ENCODE results near the gene CCNB1. TPM values are rescaled to one million over a fixed set of nuclear protein-coding genes. Genes with fewer than 3 reads are reported as not detected.
"Not testable (repeated sequence)": the region's sequence is repeated elsewhere in the genome, so short reads cannot be mapped to it uniquely, and the experiment has no call there.

The CCNB1 gene
- total RNA-seq, 2 experiments from 2014 or later: 1.4 to 1.5 TPM

DNA sequence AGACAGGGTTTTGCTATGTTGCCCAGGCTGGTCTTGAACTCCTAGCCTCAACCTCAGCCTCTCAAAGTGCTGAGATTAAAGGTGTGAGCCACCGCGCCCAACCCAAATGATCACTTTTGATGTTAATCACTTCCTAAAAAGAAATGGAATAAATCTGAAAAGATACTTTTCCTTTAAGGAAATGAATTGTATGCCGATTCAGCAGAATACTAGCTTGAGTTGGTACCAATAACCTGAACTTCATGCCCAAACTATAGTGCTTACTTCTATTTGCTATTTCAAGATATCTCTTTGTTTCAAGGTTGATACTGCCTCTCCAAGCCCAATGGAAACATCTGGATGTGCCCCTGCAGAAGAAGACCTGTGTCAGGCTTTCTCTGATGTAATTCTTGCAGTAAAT, 4.0 kb downstream of the CCNB1 start:
- ChIA-PET CTCF (no interaction called here), POLR2A (no interaction called here)
- Histone ChIP-seq H3K36me3 (ENCODE audit: insufficient read depth, low read length) (peaks cover 6% of the 10 kb centered on the region), H3K27ac (ENCODE audit: low read depth in 1 of 2, low read length in 2 of 2) (no peak overlapping the region), H3K9me3 (ENCODE audit: control insufficient read depth in 1 of 2, insufficient read depth in 1 of 2, low read length in 2 of 2) (no peaks in the 10 kb centered on the region), H3K27me3 (ENCODE audit: control insufficient read depth in 1 of 2, insufficient read depth in 2 of 2, low read length in 2 of 2) (no peaks in the 10 kb centered on the region), H3K4me3 (ENCODE audit: low read length) (no peak overlapping the region), H3K4me1 (ENCODE audit: insufficient read depth, low read length) (peaks cover 16% of the 10 kb centered on the region)
- Mint-ChIP-seq H3K27ac (no peak overlapping the region), H3K9me3 (peaks cover 1% of the 10 kb centered on the region), H3K27me3 (no peaks in the 10 kb centered on the region), H3K4me3 (no peak overlapping the region), H3K36me3 (ENCODE audit: low read depth) (peaks cover 16% of the 10 kb centered on the region), H3K4me1 (ENCODE audit: low read depth) (peaks cover 23% of the 10 kb centered on the region)
- TF ChIP-seq, protein P1, sequence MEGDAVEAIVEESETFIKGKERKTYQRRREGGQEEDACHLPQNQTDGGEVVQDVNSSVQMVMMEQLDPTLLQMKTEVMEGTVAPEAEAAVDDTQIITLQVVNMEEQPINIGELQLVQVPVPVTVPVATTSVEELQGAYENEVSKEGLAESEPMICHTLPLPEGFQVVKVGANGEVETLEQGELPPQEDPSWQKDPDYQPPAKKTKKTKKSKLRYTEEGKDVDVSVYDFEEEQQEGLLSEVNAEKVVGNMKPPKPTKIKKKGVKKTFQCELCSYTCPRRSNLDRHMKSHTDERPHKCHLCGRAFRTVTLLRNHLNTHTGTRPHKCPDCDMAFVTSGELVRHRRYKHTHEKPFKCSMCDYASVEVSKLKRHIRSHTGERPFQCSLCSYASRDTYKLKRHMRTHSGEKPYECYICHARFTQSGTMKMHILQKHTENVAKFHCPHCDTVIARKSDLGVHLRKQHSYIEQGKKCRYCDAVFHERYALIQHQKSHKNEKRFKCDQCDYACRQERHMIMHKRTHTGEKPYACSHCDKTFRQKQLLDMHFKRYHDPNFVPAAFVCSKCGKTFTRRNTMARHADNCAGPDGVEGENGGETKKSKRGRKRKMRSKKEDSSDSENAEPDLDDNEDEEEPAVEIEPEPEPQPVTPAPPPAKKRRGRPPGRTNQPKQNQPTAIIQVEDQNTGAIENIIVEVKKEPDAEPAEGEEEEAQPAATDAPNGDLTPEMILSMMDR (IDR thresholded peaks at IDR 0.05): no peak
- ATAC-seq (ENCODE audit: poor library complexity) (no peak), DNase-seq (no peak)
- intact Hi-C loops (cut with DNase I, micrococcal nuclease): no loop called here

DNA sequence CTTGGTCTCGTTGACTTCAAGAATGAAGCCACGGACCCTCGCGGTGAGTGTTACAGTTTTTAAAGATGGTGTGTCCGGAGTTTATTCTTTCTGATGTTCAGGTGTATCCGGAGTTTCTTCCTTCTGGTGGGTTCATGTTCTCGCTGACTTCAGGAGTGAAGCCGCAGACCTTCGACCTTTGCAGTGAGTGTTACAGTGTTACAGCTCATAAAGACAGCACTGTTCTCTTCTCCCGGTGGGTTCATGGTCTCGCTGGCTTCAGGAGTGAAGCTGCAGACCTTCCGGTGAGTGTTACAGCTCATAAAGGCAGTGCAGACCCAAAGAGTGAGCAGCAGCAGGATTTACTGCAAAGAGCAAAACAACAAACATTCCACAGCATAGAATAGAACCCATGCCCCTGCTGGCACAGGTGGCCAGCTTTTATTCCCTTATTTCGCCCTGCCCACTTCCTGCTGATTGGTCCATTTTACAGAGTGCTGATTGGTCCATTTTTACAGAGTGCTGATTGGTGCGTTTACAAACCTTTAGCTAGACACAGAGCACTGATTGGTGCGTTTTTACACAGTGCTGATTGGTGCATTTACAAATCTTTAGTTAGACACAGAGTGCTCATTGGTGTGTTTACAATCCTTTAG, 14.8 kb downstream of the CCNB1 start:
- H3K9me3 ChIP-seq (ENCODE audit: control insufficient read depth in 1 of 2, insufficient read depth in 1 of 2, low read length in 2 of 2); DNase-seq; H3K4me3 Mint-ChIP-seq; H3K36me3 Mint-ChIP-seq (ENCODE audit: low read depth); CTCF ChIA-PET; H3K4me3 ChIP-seq (ENCODE audit: low read length); H3K4me1 ChIP-seq (ENCODE audit: insufficient read depth, low read length); POLR2A ChIA-PET; H3K36me3 ChIP-seq (ENCODE audit: insufficient read depth, low read length); H3K27ac Mint-ChIP-seq; H3K27me3 Mint-ChIP-seq; H3K9me3 Mint-ChIP-seq; H3K27me3 ChIP-seq (ENCODE audit: control insufficient read depth in 1 of 2, insufficient read depth in 2 of 2, low read length in 2 of 2); H3K4me1 Mint-ChIP-seq (ENCODE audit: low read depth); ATAC-seq (ENCODE audit: poor library complexity); H3K27ac ChIP-seq (ENCODE audit: low read depth in 1 of 2, low read length in 2 of 2): not testable (repeated sequence)
- intact Hi-C loops (cut with DNase I, micrococcal nuclease): loop anchor here in 1 of 2 experiments (10.0 kb wide), 1 partner anchor 153 kb away; the partner anchor contains the start of gene CCDC125

DNA sequence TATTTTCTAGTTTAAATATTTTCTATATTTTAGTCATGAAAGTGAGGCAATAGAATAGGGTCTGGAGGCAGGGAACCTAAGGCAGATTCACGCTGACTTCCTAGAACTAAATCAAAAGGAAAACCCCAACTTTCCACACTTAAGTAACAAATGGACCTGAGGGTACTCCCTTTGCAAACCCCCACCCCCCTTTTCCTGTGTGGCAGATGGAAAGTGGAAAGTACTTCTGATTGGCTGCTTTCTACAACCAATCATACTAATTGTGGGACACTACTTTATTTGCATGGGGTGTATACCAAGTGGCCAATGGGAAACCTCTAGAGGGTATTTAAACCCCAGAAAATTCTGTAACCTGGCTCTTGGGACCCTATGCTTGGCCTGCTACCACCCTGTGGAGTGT, 17.7 kb downstream of the CCNB1 start:
- Mint-ChIP-seq H3K27ac (no peak overlapping the region), H3K4me1 (ENCODE audit: low read depth) (peaks cover 10% of the 10 kb centered on the region), H3K36me3 (ENCODE audit: low read depth) (no peaks in the 10 kb centered on the region), H3K27me3 (no peaks in the 10 kb centered on the region), H3K4me3 (no peak overlapping the region), H3K9me3 (no peaks in the 10 kb centered on the region)
- Histone ChIP-seq H3K4me1 (ENCODE audit: insufficient read depth, low read length) (peaks cover 9% of the 10 kb centered on the region), H3K9me3 (ENCODE audit: control insufficient read depth in 1 of 2, insufficient read depth in 1 of 2, low read length in 2 of 2) (no peaks in the 10 kb centered on the region), H3K4me3 (ENCODE audit: low read length) (no peak overlapping the region), H3K27ac (ENCODE audit: low read depth in 1 of 2, low read length in 2 of 2) (no peak overlapping the region), H3K36me3 (ENCODE audit: insufficient read depth, low read length) (no peaks in the 10 kb centered on the region), H3K27me3 (ENCODE audit: control insufficient read depth in 1 of 2, insufficient read depth in 2 of 2, low read length in 2 of 2) (no peaks in the 10 kb centered on the region)
- ATAC-seq (ENCODE audit: poor library complexity) (no peak), DNase-seq (no peak)
- ChIA-PET POLR2A (no interaction called here), CTCF (no interaction called here)
- intact Hi-C loops (cut with DNase I, micrococcal nuclease): loop anchor here in 1 of 2 experiments (10.0 kb wide), 1 partner anchor 150 kb away; the partner anchor contains the start of gene CCDC125
- TF ChIP-seq, protein P1 (IDR thresholded peaks at IDR 0.05): no peak

- Histone ChIP-seq H3K9me3 (ENCODE audit: control insufficient read depth in 1 of 2, insufficient read depth in 1 of 2, low read length in 2 of 2) (no peaks in the 10 kb centered on the region), H3K27me3 (ENCODE audit: control insufficient read depth in 1 of 2, insufficient read depth in 2 of 2, low read length in 2 of 2) (no peaks in the 10 kb centered on the region), H3K4me1 (ENCODE audit: insufficient read depth, low read length) (peaks cover 17% of the 10 kb centered on the region), H3K4me3 (ENCODE audit: low read length) (no peak overlapping the region), H3K27ac (ENCODE audit: low read depth in 1 of 2, low read length in 2 of 2) (no peak overlapping the region), H3K36me3 (ENCODE audit: insufficient read depth, low read length) (no peaks in the 10 kb centered on the region)
- peaks cover 8% of the 10 kb centered on the region for H3K36me3 Mint-ChIP-seq (ENCODE audit: low read depth)
- CTCF ChIA-PET: no interaction called here
- POLR2A ChIA-PET: no interaction called here
- no peaks in the 10 kb centered on the region for H3K27me3 Mint-ChIP-seq
- H3K27ac Mint-ChIP-seq: no peak overlapping the region
- TF ChIP-seq, protein P1 (IDR thresholded peaks at IDR 0.05): no peak
- no peak for DNase-seq
- H3K9me3 Mint-ChIP-seq: no peaks in the 10 kb centered on the region
- no peak for ATAC-seq (ENCODE audit: poor library complexity)
- H3K4me1 Mint-ChIP-seq (ENCODE audit: low read depth): peaks cover 17% of the 10 kb centered on the region
- peak overlapping the region; percentile 56 for H3K4me3 Mint-ChIP-seq
- intact Hi-C loops (cut with DNase I, micrococcal nuclease): loop anchor here in 1 of 2 experiments (10.0 kb wide), 1 partner anchor 147 kb away; the partner anchor contains the start of gene CCDC125
These were observed 20.4 kb downstream of the CCNB1 start for GRCh38 chr5:69187342-69187741.

Data from CD4-positive, alpha-beta T cell (primary cell).